GM23248 (cell line): ENCODE data around the gene PIGO.

Experiments
- EZH2 ChIP-seq: fragments of 200-600 bp; sonication (generic); IDR thresholded peaks from 2 replicates; pipeline ENCODE4 v1.6.1; 2018; ENCODE audit warnings: antibody characterized with exemption, mild to moderate bottlenecking; ENCODE audit not compliant: insufficient read depth, poor library complexity, severe bottlenecking
- EZH2phosphoT487 ChIP-seq: fragments of 200-600 bp; sonication (generic); IDR thresholded peaks from 2 replicates; pipeline ENCODE4 v1.6.1; 2018; ENCODE audit warnings: antibody characterized with exemption, moderate library complexity, mild to moderate bottlenecking, low read depth; ENCODE audit not compliant: insufficient read depth

DNA sequence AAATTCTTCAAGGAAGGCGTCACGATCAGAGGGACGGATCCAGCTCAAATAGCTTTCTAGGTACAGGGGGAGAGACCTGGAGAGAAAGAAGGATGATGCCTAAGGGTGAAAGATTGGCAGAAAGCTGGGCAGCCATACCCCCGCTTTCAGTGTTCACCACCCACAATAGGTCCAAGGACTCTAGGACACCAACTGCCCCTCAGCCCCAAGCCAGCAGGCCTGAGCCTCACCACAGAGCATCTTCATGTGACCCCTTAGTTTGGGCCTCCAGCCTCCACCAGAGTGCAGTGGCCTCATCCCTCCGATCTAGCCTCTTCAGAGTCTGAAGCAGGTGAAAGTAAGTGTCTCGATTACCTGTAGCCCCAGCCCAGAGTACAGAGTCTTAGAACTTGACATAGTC, 22.2 kb downstream of the PIGO start:
- TF ChIP-seq EZH2phosphoT487 (no peak), EZH2 (no peak)
